NCI-H2107 treated with DMSO at 0.1 percent for 48 hours (cell line): ENCODE measurements around the gene NEAT1.
"Not testable (repeated sequence)": the region's sequence is repeated elsewhere in the genome, so short reads cannot be mapped to it uniquely, and the experiment has no call there.

ENCODE experiments used
- DNase-seq: peaks from one replicate; lab custom pipeline; 2025; ENCODE audit not compliant: unreplicated experiment; lab: John Stamatoyannopoulos, UW

The NEAT1 gene

GRCh38 chr11:65448418-65449105 lies 26.0 kb downstream of the NEAT1 start:
- DNase-seq: no peak

- not testable (repeated sequence) for DNase-seq
Measured at GRCh38 chr11:65451301-65451700, 28.7 kb downstream of the NEAT1 start.

- not testable (repeated sequence) for DNase-seq
Measured at GRCh38 chr11:65452259-65452658, 29.7 kb downstream of the NEAT1 start.

- DNase-seq: peak; percentile 96
Measured at GRCh38 chr11:65452806-65453490, 30.4 kb downstream of the NEAT1 start.

- DNase-seq: no peak
Measured at GRCh38 chr11:65454311-65454695, 31.7 kb downstream of the NEAT1 start.

GRCh38 chr11:65454696-65455456 lies 32.3 kb downstream of the NEAT1 start:
- peak; percentile 48 for DNase-seq

GRCh38 chr11:65456418-65456817 lies 33.8 kb downstream of the NEAT1 start:
- no peak for DNase-seq

- DNase-seq: no peak
Measured at GRCh38 chr11:65459552-65459951, 37.0 kb downstream of the NEAT1 start.

- DNase-seq: not testable (repeated sequence)
Measured at GRCh38 chr11:65465471-65465870, 42.9 kb downstream of the NEAT1 start.

GRCh38 chr11:65467306-65467705 lies 44.7 kb downstream of the NEAT1 start:
- not testable (repeated sequence) for DNase-seq

- peak; percentile 34 for DNase-seq
Measured at GRCh38 chr11:65468874-65469333, 46.3 kb downstream of the NEAT1 start.

GRCh38 chr11:65470433-65471049 lies 47.9 kb downstream of the NEAT1 start:
- no peak for DNase-seq

GRCh38 chr11:65471447-65471891 lies 48.9 kb downstream of the NEAT1 start:
- peak; percentile 67 for DNase-seq

- DNase-seq: not testable (repeated sequence)
Measured at GRCh38 chr11:65472588-65473277, 50.1 kb downstream of the NEAT1 start.

GRCh38 chr11:65473278-65473860 lies 50.8 kb downstream of the NEAT1 start:
- DNase-seq: peak; percentile 37

- DNase-seq: no peak
Measured at GRCh38 chr11:65474864-65475263, 52.3 kb downstream of the NEAT1 start.

GRCh38 chr11:65476632-65477148 lies 54.1 kb downstream of the NEAT1 start:
- DNase-seq: no peak

- peak; percentile 79 for DNase-seq
Measured at GRCh38 chr11:65477149-65477965, 54.8 kb downstream of the NEAT1 start.
